ENCODE measurements around the gene CBL.
"Not testable (repeated sequence)": the region's sequence is repeated elsewhere in the genome, so short reads cannot be mapped to it uniquely, and the experiment has no call there.

CBL gene

DNA sequence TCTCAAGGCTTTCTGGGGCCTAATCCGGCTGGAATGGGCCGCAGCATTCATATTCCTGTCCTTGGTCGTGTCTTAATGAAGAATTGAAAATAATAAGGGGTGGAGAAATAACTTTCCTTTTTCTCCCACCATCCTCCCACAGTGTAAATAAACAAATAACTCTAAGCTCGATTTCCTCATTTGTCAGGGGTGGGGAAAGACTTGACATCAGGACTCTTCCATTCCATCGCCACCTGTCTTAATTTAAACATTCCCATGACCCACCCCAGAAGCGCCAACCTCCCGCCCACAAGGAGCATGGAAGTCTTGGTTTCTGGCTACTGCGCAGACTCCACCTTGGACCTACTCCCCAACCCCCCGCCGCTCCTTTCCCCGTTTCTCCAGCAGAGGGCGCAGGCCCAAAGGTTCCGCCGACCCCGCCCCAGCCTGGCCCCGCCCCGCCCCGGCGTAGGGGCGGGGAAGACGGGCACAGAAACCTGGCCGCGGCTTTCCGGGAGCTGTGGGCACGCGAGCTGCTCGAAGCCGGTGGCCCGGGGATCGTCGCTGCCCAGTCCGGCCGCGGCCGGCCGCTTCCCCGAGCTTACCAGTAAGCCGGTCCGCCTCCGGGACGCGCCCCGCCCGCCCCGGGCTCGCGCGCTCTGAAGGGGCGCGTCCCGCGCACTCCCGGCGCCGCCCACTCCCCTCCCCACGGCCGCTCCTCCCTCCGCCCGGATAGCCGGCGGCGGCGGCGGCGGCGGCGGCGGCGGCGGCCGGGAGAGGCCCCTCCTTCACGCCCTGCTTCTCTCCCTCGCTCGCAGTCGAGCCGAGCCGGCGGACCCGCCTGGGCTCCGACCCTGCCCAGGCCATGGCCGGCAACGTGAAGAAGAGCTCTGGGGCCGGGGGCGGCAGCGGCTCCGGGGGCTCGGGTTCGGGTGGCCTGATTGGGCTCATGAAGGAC lies at the start of gene CBL:
CBL (plus strand) TSS at position 766 of the 937 bp plus-strand sequence; CDS start at position 845, 79 bp downstream.
- peak; percentile 85 for DNase-seq
- Mint-ChIP-seq H3K9me3 (no peaks in the 10 kb centered on the region), H3K36me3 (peaks cover 0 to 4% of the 10 kb centered on the region in 2 donors), H3K27ac (peak within 1 kb of the TSS; percentile 93), H3K27me3 (no peaks in the 10 kb centered on the region), H3K4me1 (peaks cover 14 to 24% of the 10 kb centered on the region in 2 donors), H3K4me3 (peak within 1 kb of the TSS; percentile 96 to 99)
- ATAC-seq (replicated peaks), result peak; percentile 87 to 90

DNA sequence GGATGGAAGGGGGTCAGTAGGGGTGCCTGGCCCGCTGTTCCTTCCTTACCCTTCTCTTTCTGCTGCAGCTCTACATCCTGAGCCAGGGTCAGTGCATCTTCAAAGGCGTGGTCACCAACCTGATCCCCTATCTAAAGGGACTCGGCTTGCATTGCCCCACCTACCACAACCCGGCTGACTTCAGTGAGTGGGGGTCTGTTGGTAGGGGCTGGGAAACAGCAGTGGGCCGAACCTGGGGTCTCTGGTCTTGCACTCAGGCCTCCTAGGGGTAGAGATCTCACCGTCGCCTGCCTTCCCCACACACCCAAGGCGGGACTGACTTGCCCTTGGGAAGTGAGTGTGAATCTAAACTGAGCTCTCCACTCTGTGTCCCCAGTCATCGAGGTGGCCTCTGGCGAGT lies 49.6 kb upstream of the CBL start:
- Mint-ChIP-seq H3K9me3 (no peaks in the 10 kb centered on the region), H3K27ac (no peak overlapping the region), H3K27me3 (peaks cover 42 to 44% of the 10 kb centered on the region in 2 donors), H3K4me3 (no peak overlapping the region), H3K4me1 (peaks cover 3 to 7% of the 10 kb centered on the region in 2 donors), H3K36me3 (no peaks in the 10 kb centered on the region)
- DNase-seq (no peak), ATAC-seq (replicated peaks) (no peak)

DNA sequence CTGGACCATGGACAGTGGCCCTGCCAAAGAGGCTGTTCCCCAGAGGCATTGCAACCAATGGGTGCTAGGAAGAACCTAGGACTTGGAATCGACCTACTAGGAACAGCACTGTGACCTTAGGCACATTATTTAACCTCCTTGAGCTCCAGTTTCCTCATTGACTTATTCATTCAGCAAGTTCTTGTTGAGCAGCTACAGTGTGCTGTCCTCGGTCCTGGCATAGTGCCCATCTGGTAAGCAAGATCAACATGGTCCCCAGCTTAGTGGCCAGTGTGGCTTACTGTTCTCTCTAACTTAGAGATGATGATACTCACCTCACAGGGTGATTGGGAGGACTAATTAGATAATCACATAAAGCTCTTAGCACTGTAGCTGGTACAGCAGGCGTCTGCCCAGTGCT lies 49.1 kb upstream of the CBL start:
- ATAC-seq (replicated peaks) (no peak), DNase-seq (no peak)
- Mint-ChIP-seq H3K27ac (no peak overlapping the region), H3K36me3 (no peaks in the 10 kb centered on the region), H3K4me1 (peaks cover 3 to 7% of the 10 kb centered on the region in 2 donors), H3K27me3 (peaks cover 36 to 39% of the 10 kb centered on the region in 2 donors), H3K9me3 (no peaks in the 10 kb centered on the region), H3K4me3 (no peak overlapping the region)

DNA sequence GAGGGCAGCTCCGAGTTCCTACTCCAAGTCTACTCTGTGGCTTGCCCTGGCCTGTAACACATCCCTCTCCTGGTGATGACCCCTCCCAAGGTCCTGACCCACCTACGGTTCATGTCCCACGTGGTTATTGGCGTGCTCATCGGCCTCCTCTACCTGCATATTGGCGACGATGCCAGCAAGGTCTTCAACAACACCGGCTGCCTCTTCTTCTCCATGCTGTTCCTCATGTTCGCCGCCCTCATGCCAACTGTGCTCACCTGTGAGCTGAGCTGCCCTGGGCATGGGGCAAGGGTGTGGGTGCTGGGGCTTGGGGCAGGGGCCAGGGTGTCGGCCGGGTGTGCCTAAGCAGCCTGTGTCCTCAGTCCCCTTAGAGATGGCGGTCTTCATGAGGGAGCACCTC lies 47.7 kb upstream of the CBL start:
- no peak overlapping the region for H3K27ac Mint-ChIP-seq
- H3K9me3 Mint-ChIP-seq, result no peaks in the 10 kb centered on the region
- peaks cover 3 to 7% of the 10 kb centered on the region in 2 donors for H3K4me1 Mint-ChIP-seq
- H3K4me3 Mint-ChIP-seq, result no peak overlapping the region
- no peaks in the 10 kb centered on the region for H3K36me3 Mint-ChIP-seq
- ATAC-seq (replicated peaks), result no peak
- peaks cover 26 to 35% of the 10 kb centered on the region in 2 donors for H3K27me3 Mint-ChIP-seq
- DNase-seq, result no peak

DNA sequence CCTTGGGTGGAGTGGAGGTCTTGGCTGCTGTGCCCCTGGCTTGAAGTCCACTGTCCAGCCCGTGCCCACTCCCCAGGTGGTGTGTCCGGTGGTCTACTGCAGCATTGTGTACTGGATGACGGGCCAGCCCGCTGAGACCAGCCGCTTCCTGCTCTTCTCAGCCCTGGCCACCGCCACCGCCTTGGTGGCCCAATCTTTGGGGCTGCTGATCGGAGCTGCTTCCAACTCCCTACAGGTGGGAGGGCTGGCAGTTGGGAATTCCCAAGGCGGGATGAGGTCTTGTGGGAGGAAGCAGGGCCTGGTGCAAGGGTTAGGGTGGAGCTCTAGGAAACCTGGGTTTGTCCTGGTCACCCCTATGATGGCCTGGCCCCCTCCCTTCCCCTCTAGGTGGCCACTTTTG lies 46.0 kb upstream of the CBL start:
- Mint-ChIP-seq H3K27me3 (peaks cover 9 to 18% of the 10 kb centered on the region in 2 donors), H3K4me3 (no peak overlapping the region), H3K27ac (no peak overlapping the region), H3K9me3 (no peaks in the 10 kb centered on the region), H3K36me3 (no peaks in the 10 kb centered on the region), H3K4me1 (peaks cover 3 to 7% of the 10 kb centered on the region in 2 donors)
- ATAC-seq (replicated peaks) (no peak), DNase-seq (no peak)

DNA sequence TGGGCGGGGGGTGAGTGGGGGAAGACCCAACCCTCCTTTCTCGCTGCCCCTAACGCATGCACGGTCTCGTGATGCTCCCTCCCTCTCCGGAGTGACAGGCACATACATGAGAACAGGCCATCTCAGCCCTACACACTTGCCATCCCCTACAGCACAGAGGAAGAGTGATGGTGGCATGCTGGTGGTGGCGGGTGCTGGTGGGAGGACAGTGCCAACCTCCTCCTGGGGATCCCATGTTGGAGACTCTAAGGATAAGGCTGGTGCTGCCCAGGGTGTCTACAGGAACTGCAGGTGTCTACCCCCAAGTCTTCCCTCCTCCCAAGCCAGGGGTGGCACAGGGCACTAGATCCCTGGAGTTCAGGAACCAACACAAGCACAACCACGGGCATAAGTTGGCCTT lies 44.3 kb upstream of the CBL start:
- Mint-ChIP-seq H3K36me3 (no peaks in the 10 kb centered on the region), H3K4me3 (no peak overlapping the region), H3K27ac (no peak overlapping the region)

DNA sequence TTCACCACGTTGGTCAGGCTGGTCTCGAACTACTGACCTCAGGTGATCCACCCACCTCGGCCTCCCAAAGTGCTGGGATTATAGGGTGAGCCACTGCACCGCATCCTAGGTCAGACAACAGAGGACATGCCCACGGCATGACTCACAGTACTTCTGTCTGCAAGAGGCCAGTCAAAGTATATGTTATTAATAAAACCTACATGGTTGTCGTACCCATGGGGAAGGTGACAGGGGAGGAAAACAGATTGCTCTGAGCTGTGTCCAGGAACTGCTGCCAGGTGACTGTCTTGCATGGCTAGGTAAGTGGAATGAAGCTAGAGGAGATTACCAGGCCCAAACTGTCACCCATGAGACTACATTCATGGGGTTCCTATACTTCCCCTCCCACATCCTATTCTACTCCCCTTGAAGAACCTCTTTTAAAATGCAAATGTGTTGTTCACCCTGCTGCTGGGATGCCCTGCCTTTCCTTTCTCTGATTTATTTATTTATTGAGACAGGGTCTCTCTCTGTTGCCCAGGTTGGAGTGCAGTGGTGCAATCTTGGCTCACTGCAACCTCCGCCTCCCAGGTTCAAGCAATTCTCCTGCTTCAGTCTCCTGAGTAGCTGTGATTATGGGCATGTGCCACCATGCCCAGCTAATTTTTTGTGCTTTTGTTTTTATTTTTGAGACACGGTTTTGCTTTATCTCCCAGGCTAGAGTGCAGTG lies 39.6 kb upstream of the CBL start:
- ATAC-seq (replicated peaks) (no peak), DNase-seq (no peak)
- H3K4me1 Mint-ChIP-seq, result peaks cover 8 to 10% of the 10 kb centered on the region in 2 donors
- H3K27ac Mint-ChIP-seq, result no peak overlapping the region
- peaks cover 0 to 2% of the 10 kb centered on the region in 2 donors for H3K36me3 Mint-ChIP-seq
- no peak overlapping the region for H3K4me3 Mint-ChIP-seq
- no peaks in the 10 kb centered on the region for H3K27me3 Mint-ChIP-seq
- no peaks in the 10 kb centered on the region for H3K9me3 Mint-ChIP-seq

More for the DNA sequence above, 44.3 kb upstream of the CBL start:
- DNase-seq, result no peak
- Mint-ChIP-seq H3K27me3 (peaks cover 0 to under 1% of the 10 kb centered on the region in 2 donors), H3K4me1 (no peaks in the 10 kb centered on the region), H3K9me3 (no peaks in the 10 kb centered on the region)
- ATAC-seq (replicated peaks), result no peak

DNA sequence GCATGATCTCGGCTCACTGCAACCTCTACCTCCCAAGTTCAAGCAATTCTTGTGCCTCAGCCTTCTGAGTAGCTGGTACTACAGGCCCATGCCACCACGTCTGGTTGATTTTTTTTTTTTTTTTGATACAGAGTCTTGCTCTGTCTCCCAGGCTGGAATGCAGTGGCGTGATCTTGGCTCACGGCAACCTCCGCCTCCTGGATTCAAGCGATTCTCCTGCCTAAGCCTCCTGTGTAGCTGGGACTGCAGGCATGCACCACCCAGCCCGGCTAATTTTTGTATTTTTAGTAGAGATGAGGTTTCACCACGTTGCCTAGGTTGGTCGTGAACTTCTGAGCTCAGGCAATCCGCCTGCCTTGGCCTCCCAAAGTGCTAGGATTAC lies 39.1 kb upstream of the CBL start:
- not testable (repeated sequence) for ATAC-seq (replicated peaks); H3K27me3 Mint-ChIP-seq; DNase-seq; H3K27ac Mint-ChIP-seq; H3K4me3 Mint-ChIP-seq; H3K36me3 Mint-ChIP-seq; H3K9me3 Mint-ChIP-seq
- H3K4me1 Mint-ChIP-seq, result peaks cover 8 to 10% of the 10 kb centered on the region in 2 donors

DNA sequence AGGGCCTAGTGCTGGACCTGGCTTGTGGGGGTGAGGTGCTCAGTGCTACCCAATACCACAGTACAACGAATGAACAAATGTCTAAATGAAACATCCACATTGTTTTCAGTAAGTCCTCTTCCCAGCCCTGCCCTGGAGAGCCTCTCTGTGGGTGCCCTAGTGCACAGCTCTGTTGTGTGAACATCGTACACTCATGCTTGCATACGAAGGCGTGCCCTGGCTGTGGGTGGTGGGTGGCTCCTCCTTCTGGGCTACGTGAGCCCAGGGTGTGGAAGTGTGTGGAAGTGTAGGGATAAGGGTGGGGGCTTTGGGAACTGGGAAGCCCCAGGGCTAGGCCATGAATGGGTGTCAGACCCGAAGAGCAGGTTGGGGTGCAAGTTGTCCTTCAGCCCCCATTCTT lies 38.2 kb upstream of the CBL start:
- Mint-ChIP-seq H3K4me1 (peaks cover 8 to 10% of the 10 kb centered on the region in 2 donors), H3K36me3 (peaks cover 0 to 6% of the 10 kb centered on the region in 2 donors), H3K9me3 (no peaks in the 10 kb centered on the region), H3K27ac (peak overlapping the region; percentile 56), H3K27me3 (no peaks in the 10 kb centered on the region), H3K4me3 (peak overlapping the region; percentile 79 to 97)
- DNase-seq (no peak), ATAC-seq (replicated peaks) (no peak)

DNA sequence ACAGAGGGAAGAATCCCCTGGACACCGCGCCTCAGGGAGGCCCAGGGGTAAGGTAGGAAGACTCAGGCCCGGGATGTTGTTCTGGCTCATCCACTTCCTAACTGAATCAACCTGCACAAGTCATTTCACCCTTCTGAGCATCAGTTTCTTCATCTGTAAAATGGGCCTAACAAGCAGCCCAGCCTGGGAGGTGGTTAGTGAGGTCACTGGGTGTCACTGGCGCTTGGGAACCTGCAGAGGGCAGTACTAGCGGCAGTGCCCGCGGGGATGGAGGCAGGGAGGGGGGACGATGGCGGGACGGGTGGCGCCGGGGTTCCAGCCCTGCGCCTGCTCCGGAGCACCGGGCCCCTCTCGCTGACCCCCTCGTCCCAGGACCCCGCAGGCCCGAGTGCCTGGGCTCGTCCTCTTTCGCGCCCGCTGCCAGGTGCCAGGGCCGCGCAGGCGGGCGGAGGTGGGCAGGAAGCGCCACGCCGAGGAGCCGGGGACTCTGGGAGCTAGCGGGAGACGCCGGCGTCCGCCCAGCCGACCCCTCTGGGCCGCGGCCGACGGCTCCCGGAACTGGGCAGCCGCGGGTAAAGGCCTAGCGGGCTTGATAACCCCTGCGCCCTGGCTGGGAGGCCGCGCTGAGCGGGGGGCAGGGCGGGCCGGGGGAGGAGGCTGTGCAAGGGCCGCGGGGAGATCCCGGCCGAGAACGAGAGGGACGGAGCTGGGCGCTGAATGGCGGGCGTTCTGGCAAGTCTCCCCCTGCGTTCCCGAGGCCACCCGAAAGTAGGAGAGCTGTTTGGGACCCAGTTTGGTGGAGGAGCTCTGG lies 37.5 kb upstream of the CBL start, which contains the start of gene NLRX1:
NLRX1 (plus strand) TSS at position 255 of the 811 bp plus-strand sequence. CDS start 2,679 bp downstream, outside the sequence.
- no peaks in the 10 kb centered on the region for H3K9me3 Mint-ChIP-seq
- peak within 1 kb of the TSS; percentile 92 to 97 for H3K4me3 Mint-ChIP-seq
- ATAC-seq (replicated peaks), result peak; percentile 93 to 95
- H3K27ac Mint-ChIP-seq, result peak within 1 kb of the TSS; percentile 96
- peak; percentile 79 for DNase-seq
- H3K4me1 Mint-ChIP-seq, result peaks cover 8 to 10% of the 10 kb centered on the region in 2 donors
- peaks cover 0 to 6% of the 10 kb centered on the region in 2 donors for H3K36me3 Mint-ChIP-seq
- no peaks in the 10 kb centered on the region for H3K27me3 Mint-ChIP-seq

DNA sequence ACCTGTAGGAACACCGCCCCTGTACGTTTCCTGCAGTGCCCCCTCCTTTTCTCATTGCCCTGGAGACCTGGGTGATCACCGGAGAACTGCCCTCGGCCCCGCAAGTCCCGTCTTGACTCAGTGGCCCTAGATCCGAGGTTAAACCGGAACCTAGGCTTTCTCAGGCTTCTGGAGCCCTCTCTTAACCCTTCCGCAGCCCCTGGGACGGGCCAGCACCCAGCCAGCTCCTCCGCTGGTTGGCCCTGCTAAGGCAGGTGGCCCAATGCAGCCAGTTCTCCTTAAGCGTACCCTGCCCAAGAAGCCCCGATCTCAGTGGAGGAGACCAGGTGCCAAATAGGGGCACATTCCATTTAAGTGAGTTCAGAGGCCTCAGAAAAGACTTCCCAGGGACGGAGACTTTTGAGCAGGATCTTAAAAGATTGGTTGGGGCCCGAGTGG lies 36.8 kb upstream of the CBL start:
- Mint-ChIP-seq H3K4me3 (peak overlapping the region; percentile 92 to 97), H3K36me3 (peaks cover 6% of the 10 kb centered on the region in 2 donors), H3K27ac (peak overlapping the region; percentile 96), H3K4me1 (peaks cover 8 to 10% of the 10 kb centered on the region in 2 donors), H3K9me3 (no peaks in the 10 kb centered on the region), H3K27me3 (no peaks in the 10 kb centered on the region)
- ATAC-seq (replicated peaks) (peak; percentile 68 to 77), DNase-seq (peak; percentile 46)

DNA sequence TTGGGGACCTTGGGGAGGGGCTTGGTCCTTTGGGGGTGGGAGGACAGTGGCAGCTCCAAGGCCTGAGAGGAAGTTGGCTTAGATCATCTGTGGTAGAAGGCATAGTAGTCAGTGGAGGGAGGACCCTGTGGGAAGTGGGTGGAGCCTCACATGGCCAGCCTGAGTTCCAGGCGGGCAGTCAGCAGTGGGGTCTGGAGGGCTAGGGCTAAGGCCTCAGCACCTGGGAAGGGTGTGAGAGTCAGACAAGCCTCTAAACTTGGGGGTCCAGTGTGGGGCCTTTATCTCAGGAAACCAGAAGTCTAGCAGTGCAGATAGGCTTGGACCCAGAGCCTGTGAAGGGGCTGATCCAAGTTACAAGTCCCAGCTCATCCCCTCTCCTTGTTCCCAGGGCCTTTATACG lies 33.6 kb upstream of the CBL start:
- ATAC-seq (replicated peaks) (no peak), DNase-seq (no peak)
- Mint-ChIP-seq H3K4me3 (no peak overlapping the region), H3K9me3 (no peaks in the 10 kb centered on the region), H3K27ac (no peak overlapping the region), H3K4me1 (peaks cover 8 to 10% of the 10 kb centered on the region in 2 donors), H3K36me3 (peaks cover 6 to 13% of the 10 kb centered on the region in 2 donors), H3K27me3 (no peaks in the 10 kb centered on the region)

DNA sequence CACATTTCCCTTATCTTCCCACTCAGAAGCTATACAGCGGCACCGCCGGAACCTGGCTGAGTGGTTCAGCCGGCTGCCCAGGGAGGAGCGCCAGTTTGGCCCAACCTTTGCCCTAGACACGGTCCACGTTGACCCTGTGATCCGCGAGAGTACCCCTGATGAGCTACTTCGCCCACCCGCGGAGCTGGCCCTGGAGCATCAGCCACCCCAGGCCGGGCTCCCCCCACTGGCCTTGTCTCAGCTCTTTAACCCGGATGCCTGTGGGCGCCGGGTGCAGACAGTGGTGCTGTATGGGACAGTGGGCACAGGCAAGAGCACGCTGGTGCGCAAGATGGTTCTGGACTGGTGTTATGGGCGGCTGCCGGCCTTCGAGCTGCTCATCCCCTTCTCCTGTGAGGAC lies 32.7 kb upstream of the CBL start:
- DNase-seq, result no peak
- H3K27ac Mint-ChIP-seq, result no peak overlapping the region
- H3K27me3 Mint-ChIP-seq, result no peaks in the 10 kb centered on the region
- no peak for ATAC-seq (replicated peaks)
- no peak overlapping the region for H3K4me3 Mint-ChIP-seq
- peaks cover 8 to 16% of the 10 kb centered on the region in 2 donors for H3K36me3 Mint-ChIP-seq
- H3K4me1 Mint-ChIP-seq, result peaks cover 9 to 13% of the 10 kb centered on the region in 2 donors
- no peaks in the 10 kb centered on the region for H3K9me3 Mint-ChIP-seq

Measured in stimulated activated naive B cell treated with anti-CD40 and anti-IgM and Interleukin-4, amounts not matched to agents 10 μg/mL and 1 μg/mL and 100 μg/mL, for 72 hours (primary cell).